Activated CD8-positive, alpha-beta T cell treated with anti-CD3 and anti-CD28 coated beads, Interleukin-2, amount 10 ng/mL, durations not matched to agents 7 days and 5 days (primary cell): ENCODE results near the gene PLXNA1. TPM values are rescaled to one million over a fixed set of nuclear protein-coding genes. Genes with fewer than 3 reads are reported as not detected.

Experiments used
- total RNA-seq, 2 experiments: library from RNA; stranded (reverse); gene quantifications; one replicate each; pipeline ENCODE4 v1.2.3, GENCODE V29; 2021

PLXNA1 gene
- total RNA-seq, 2 experiments from 2014 or later: 2.4 to 2.7 TPM

Other genes with a start within 250 kb of the PLXNA1 start
- not detected for gene PRR23E, start 210.0 kb downstream of the PLXNA1 start, total RNA-seq